OCI-LY1 (cell line): ENCODE measurements around the gene DYNC1H1.

Source experiments
- CTCF ChIP-seq: fragments of 200-600 bp; sonication (generic), shearing (Covaris generic); IDR thresholded peaks from 2 replicates; pipeline ENCODE4 v1.5.1; 2017; ENCODE audit warnings: mild to moderate bottlenecking, antibody characterized with exemption, low read length, moderate library complexity, mixed read lengths
- EZH2 ChIP-seq: fragments of 200-600 bp; sonication (generic), shearing (Covaris generic); IDR thresholded peaks from 2 replicates; pipeline ENCODE4 v1.8.0; 2017; ENCODE audit warnings: borderline replicate concordance, mixed run types, mild to moderate bottlenecking, antibody characterized with exemption, low read length, moderate library complexity, mixed read lengths

DNA sequence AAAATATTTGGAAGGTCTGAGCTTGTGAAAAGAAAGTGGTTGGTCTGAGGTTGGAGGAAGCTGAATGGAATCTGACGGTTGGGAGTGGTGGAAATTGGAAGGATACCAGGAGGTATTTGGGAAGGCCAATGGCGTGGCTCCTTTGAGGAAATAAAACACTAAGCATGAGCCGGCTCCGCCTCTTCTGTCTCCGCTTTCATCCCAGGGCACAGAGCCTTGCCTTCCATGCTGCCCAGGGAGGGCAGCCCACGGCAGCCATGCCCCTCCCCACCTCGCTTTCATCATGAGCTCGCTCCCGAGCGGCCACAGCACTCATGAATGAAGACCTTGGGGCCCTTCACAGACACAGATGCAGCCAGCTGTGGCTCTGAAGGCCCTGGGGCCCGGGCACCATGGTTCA, 86.3 kb downstream of the DYNC1H1 start:
- TF ChIP-seq CTCF: no peak
- no peak for TF ChIP-seq EZH2
